Measurements from ENCODE around the gene GAL3ST2.

Gene GAL3ST2

DNA sequence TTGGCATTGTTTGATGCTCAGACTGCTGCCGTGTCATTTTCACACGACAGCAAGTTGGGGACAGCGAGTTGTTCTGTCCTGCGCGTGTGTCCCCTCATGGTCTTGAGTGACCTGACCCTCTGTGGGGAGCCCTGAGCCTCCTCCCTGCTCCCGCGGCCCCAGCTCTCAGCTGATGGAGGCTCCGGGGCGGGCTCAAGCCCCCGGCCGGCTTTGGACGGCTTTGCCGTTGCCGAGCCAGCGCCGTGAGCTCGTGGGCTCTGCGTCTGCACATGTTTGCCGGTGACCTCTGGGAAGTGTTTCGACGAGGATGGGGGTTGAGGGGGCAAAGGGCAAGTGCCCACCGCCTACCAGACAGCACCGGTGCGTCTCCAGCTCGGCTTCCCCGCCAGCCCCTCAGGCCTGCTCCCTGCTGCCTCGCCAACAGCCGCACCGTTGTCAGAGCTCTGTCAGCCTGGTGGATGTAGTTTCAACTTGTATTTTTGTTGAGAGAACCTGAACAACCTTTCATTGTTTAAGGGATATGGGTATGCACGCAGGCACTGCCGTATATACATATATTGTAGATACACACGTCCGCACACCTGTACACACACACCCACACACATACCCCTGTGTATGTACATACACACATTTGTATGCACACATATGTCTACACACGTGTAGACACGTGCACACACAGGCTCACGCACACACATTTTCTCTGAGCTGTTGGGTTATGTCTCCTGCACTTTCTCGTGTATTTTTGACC is 68.4 kb downstream of the GAL3ST2 start:
- DNase-seq (ENCODE audit: low read depth in 2 of 2) = no peak

DNA sequence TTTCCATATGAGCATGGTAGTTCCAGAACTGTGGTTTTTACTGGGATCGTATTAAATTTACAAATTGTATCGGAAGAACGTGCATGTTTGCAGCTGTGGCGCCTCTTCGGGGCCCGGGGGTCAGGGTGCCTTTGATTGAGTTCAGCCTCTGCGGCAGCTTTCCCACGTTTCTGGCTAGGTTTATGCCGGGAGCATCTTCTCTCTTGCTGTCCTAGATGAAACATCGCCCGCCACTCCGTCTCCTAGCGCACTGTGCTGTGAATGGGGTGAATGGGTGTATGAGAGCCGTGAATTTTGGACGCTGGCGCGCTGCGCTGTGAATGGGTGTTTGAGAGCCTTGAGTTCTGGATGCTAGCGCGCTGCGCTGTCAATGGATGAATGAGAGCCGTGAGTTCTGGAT is 69.8 kb downstream of the GAL3ST2 start:
- DNase-seq (ENCODE audit: low read depth in 2 of 2) = no peak

DNA sequence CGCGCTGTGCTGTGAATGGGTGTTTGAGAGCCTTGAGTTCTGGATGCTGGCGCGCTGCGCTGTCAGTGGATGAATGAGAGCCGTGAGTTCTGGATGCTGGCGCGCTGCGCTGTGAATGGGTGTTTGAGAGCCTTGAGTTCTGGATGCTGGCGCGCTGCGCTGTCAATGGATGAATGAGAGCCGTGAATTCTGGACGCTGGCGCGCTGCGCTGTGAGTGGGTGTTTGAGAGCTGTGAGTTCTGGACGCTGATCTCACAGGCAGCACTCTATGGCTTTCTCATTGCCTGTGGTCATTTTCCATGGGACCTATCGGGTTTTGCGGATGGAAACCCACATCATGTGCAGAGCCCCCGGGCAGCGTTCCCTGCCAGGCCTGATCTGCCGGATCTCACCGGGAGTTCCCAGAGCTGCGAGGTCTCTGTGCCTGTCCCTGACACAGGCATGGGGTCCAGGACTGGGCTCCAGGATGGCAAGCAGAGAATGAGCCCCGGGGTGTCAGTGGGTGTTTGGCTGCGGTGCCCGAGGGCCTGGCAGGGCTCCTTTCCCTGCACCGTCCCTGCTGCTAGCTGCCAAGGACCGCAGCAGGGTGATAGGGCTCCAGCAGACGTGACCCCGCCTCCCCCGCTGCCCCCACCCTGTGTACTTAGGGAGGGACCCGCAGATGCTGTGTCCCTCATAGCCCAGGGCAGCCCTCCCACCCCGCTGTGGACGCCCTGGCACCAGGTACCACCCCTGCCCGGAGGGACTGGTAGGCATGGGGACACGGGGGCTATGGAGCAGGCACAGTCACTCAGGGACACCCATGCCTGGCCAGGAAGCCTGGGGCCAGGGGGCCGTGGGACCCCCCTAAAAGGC is 72.4 kb downstream of the GAL3ST2 start:
- no peak for DNase-seq (ENCODE audit: low read depth in 2 of 2)

DNA sequence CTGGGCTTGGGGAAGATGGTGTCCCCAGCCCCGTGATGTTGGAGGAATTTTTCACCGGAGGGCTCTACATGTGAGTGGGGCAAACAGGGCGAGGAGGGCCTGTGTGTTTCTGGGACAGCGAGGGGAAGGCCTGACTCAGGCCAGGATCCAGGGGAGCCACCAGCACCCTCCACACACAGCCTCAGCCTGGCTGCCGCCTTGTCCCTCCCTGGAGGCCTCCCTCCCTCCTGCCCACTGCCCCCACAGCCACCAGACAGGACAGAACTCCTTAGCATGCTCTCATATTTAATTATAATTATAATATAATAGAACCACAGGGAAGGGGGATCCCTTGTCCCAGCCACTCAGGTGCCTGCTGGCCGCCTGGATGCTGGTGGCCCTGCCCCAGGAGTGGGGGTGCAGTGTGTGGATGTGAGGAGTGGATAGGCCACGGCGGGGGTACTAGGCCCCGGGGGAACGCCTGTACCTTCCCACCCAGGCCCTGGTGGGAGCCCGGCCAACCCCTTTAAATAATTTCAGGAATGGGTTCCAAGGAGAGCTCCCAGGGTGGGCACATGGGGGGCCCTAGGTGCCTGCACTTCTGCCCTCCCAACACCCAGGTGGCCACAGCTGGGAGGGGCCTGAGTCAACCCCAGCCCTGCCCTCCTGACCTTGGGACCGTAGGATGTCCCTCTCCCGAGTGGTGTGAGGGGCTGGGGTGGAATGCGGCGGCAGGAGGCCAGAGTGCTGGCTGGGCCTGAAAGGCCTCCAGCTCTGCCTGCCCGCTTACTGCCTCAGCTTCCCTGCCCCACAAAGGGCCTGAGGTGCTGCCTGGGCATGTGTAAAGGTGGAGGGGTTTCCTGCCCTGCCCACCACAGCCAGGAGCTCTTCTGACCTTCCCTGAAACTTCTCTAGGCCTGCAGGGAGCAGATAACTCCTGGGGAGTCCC is 73.3 kb downstream of the GAL3ST2 start:
- DNase-seq (ENCODE audit: low read depth in 2 of 2) = no peak

DNA sequence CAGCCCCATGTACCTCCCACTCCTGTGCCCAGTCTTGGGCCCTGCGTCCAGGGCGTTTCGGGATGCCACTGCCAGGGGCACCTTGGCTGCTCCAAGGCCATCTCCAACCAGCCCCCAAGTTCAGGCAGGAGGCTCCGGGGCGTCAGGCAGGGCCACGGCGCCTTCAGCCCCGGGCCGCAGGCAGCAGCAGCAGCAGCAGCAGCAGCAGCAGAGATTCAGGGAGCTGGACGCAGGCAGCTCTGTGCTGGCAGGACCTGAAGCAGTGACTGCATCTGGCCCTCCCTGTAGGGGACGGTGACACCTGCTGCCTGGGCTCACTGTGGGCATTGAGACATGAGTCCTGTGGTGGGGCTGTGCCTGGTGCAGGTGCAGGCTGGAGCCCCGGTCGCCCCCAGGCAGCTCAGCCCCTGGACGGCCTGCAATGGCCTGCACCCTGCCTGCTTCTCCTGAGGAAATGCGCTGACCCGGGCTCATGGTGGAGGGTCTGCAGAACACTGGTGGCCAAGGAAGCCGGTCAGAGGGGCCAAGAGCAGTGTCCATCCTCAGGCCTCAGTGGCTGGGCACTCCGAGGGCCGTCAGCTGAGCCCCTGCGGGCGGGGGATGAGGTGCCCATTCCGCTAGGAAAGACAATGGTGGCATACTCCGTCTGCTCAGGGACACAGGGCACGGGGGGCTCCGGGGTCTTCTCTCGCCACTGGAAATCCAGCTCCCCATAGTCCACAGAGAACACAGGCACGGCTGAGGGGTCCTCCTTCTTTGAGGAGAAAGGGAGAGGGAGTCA is 74.1 kb downstream of the GAL3ST2 start:
- DNase-seq (ENCODE audit: low read depth in 2 of 2) = no peak

DNA sequence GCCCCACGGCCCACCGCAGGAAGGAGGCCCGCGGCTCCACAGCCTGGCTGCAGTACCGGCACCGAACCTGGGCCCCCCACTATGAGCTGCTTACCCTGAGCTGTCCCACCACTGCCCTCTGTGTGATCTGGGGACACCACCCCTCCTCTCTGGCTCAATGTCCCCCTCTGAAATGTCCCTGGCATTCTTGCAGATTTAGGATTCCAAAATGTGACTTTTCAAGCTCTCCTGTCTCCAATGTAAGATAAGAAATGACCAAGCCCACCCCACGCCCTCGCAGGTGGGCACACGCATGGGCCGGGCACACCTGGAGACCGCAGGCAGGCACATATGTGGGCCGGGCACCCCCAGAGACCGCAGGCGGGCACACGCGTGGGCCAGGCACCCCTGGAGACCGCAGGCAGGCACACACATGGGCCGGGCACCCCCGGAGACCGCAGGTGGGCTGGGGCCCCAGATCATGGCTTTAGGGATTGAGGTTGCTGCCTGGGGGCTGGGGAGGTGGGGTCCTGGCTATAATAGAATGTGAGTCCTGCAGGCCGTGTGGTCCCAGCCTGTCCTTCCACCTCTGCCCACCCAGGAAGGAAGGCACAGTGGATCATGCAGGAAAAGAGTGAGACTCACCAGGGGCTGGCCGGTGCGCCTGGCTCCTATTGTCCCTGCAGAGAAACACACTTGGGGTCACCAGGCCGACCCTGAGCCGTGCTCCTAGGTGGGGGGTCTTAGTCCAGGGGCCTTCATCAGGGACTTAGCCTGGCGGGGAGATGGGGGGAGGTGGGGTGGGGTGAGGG is 74.9 kb downstream of the GAL3ST2 start:
- DNase-seq (ENCODE audit: low read depth in 2 of 2) = no peak

DNA sequence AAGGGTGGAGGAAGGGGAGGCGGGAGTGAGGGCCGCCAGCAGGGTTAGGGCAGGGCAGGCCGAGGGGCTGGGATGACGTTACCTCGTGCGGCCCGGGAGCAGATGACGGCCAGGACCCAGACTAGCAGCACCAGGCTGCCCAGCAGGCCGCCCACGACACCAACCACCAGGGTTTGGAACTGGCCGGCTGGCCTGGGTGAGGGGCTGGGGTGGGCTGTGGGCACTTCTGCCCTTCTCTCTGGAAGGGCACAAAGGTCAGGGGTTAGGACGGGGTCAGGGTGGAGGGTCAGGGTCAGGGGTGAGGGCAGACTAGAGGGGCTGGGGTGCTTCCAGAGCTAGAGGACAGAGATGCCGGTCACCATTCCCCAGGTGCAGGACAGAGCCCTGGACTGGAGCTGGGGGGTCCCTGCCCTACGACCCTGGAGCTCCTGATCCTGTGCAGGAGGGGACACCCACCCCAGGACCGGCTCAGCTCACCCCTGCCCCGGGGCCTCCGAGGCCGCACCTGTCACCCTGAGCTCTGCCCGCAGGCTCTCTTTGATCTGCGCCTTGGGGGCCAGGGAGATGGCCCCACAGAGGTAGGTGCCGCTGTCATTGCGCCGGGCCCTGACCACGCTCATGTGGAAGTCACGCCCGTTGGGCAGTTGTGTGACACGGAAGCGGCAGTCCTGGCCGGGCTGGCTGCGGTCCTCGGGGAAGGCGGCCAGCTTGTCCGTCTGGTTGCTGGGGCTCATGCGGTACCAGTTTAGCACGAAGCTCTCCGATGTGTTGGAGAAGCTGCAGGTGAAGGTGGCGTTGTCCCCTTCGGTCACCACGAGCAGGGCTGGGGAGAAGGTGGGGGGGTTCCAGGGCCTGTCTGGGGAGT is 75.7 kb downstream of the GAL3ST2 start:
- DNase-seq (ENCODE audit: low read depth in 2 of 2) = no peak

DNA sequence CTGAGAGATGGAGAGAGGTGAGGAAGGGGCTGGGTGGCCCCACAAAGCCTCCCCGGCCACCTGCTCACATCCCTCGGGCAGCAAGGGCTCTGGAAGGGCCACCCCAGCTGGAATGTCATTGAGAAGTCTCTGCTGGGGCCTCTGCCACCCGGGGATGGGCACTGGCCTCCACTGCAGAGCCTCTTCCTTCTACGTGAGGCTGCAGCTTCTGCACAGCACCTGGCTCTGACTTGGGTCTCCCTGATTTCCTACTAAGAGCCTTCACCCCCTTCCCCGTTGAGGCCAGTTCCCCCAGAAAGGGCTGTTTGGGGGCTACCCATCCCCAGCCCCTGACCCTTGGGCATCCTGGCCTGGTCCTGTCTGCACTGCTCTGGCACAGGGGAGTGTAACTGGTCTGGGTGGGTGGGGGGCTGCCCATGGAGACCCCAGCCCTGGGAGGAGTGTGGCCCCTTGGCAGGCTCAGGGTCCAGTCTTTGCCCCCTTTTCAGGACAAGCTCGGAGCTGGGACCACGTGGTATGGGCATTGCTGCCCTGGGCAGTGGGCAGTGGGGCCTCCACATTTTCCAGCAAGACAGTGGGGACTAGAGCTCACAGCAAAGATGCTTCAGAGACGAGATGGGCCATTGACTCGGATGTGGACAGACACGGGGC is 76.5 kb downstream of the GAL3ST2 start:
- no peak for DNase-seq (ENCODE audit: low read depth in 2 of 2)

Data from stimulated activated CD4-positive, alpha-beta T cell treated with anti-CD3 and anti-CD28 coated beads, Interleukin-12 subunit alpha, Interleukin-12 subunit beta, amount 100 ng/mL, for 24 hours (primary cell).